HTR-8/SVneo (cell line): ENCODE measurements around the gene SPSB3.

Source experiments
- DNase-seq: peaks from one replicate; pipeline ENCODE4 v3.0.0; 2011; ENCODE audit warnings: low spot score, mixed read lengths; ENCODE audit not compliant: insufficient read length
- FAIRE-seq: peaks from 2 replicates; lab custom pipeline; 2011; peaks lifted over from hg19 to GRCh38; lab: Jason Lieb, UNC

Gene SPSB3

DNA sequence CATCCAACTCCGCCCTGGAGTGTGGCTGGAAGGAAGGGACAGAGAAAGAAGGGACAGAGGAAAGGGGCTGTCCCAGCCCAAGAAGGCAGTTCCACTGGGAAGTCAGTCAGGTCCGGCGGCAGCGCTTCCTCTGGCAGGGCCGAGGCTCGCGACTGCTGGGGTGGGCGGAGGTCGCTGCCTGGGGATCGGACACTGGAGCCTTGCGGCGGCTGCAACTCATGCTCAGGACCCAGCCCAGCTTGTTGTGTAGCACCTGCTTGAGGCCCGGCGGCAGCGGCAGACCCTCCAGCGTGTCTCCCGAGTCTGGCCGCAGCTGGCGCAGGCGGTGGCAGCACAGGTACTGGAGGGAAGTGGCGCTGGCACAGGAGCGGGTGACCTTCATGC lies 5.4 kb downstream of the SPSB3 start:
- no peak for FAIRE-seq

DNA sequence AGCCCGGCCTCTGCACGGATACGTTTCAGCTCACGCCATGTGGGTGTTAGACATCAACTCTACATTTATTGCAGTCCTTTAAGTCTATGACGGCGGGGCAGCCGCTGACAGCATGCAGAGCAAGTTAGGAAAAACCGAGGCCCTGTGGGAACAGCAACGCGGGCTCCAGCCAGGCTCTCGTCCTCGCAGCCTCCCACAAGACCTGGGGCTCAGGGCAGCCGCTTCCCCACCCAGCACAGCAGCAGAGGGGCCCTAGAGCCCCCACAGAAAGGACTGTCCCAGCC lies 5.8 kb downstream of the SPSB3 start:
- DNase-seq: no peak
- FAIRE-seq: no peak

More for the DNA sequence above, 5.4 kb downstream of the SPSB3 start:
- DNase-seq: no peak

DNA sequence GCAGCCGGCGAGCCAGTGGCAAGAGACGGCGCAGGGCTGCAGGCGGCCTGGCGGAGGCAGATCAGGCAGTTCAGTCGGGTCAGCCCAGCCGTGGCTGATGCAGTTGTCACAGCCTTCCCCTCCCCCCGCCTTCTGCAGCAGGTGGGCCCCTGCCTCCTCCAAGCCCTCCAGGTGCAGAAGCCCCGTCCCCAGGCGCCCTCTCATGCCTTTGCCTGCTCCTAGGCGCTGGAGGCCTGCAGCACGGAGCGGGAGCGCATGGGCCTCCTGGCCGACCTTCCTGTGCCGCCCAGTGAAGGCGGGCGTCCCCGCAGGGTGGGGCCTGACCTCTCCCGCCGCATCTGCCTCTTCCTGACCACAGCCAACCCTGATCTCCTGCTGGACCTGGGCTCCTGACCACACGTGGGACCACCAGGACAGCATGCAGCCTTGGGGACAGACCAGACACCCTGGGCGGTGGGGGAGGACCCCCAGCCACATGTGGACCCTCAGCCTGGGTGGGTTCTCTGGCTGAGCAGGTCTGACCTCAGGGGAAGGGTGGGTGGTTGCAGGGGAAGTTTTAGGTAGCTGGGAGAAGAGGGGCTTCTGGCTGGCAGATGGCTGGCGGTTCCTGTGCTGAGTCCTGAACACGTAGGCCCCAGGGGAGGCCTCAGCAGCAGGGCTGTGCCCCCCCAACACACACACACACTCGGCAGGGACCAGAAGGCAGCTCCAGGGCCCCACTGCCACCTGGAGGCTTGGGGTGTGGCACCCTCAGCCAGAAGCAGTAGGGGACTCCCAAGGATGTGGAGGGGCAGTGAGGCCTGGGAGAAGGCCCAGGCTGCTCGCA lies 6.3 kb downstream of the SPSB3 start:
- DNase-seq: no peak

DNA sequence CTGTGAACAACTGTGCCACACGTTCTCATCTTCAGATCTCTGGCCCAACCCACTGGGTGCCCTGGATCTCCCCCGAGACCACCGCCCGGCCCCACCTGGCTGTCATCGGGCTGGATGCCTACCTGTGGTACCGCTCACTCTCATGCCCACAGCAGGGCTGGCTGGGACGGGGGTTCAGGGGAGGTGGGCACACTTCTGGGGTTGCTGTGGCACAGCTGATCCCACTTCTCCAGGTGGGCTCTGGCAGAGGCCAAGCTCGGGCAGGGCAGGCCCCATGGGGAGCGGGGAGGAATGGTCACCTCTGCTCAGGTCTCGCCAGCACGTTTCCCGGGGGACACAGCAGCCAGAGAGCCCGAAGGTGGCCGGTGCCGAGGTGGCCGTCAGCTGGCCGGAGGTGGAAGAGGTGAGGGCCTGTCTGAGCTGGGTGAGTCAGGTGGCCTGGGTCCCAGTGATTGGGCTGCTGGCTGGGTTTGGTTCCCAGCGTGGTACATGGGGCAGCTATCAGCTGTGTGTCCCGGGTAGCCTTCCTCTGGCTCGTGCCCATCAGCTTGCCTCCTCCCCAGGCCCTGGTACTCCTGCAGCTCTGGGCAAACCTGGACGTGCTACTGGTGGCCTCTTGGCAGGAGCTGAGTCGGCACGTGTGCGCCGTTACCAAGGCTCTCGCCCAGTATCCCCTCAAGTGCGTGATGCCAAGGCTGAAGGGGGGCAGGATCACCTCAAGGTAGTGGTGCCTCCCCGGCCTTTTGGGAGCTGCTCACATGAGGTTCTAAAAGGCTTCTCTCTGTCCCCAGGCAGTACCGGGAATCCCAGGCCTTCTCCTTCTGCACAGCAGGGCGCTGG lies 7.1 kb downstream of the SPSB3 start:
- DNase-seq (no peak), FAIRE-seq (no peak)

More for the DNA sequence above, 6.3 kb downstream of the SPSB3 start:
- no peak for FAIRE-seq

DNA sequence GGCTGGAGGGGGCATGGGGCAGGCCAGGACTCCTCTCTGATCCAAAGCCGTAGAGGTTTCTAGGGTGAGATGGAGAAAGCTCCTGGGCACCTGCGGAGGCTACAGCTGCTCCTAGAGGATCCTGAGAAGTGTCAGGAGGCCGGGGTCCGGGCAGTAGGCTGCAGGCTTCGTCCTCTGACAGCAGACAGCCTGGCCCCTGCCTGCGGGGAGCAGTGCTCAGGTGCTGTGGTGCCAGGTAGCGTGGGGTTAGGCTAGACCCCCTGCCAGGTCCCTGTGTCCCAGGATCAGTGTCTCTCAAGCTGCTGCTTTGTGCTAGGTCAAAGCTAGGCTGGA lies 8.0 kb downstream of the SPSB3 start:
- DNase-seq (no peak), FAIRE-seq (no peak)

DNA sequence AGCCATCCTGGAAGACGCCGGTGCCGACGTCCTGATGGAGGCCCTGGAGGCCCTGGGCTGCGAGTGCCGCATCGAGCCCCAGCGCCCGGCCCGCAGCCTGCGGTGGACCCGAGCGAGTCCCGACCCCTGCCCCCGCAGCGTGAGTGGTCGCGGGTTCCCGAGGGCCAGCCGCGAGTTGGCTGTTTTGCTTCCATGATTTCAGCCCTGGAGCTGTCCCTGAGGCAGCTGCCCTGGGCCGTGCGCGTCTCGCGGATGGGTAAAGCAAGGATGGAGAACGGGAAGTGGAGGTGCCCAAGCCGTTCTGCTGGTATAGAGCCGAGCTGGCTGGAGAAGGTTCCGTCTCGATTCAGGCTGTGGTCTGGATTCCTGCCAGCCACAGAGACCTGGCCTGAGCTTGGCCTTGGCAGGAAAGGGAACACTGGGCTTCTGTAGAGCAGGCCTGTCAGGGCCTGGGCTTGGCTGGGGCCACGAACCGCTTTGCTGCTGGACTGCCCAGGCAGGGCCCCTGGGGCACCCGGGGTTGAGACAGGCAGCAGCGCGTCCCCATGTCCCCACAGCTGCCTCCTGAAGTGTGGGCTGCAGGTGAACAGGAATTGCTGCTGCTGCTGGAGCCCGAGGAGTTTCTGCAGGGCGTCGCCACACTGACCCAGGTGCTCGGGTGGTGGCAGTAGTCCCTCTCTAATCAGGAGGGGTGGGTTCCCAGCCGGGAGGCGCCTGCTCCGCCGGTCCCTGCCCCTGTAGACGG lies 8.5 kb downstream of the SPSB3 start:
- peak; percentile 36 for FAIRE-seq
- DNase-seq: no peak

DNA sequence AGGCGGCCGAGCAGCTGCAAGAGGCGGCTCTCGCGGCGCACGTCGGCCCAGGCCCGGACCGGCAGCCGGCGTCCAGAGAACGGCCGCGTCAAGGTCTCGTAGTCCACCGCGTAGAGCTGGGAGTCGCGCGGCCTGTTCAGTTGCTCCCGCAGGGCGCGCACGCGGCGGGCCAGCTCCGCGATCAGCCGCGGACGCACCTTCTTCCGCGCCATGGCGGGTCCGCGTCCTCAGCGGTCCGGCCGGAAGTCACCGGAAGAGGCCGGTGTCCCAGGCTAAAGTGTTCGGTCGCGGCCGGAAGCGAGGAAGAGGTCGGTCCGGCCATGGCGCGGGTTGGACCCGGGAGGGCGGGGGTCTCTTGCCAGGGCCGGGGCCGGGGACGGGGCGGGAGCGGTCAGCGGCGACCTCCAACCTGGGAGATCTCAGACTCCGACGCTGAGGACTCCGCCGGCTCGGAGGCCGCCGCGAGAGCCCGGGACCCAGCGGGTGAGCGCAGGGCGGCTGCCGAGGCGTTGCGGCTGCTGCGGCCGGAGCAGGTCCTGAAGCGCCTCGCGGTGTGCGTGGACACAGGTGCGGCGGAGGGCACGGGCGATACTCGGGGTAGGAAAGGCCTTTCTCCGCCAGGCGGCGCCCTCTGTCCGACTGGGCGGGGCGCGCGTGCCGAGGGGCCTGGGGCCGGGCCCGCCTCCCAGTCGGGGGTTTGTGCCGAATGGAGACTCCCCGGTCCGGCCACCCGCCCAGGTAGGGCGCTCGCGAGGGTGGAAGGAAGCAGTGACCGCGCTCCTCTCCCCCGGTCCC lies 9.3 kb downstream of the SPSB3 start, which contains the start of gene MRPS34:
TSS of gene MRPS34 (minus strand) at position 227 of the 795 bp plus-strand sequence. CDS start at position 212, 15 bp downstream.
- DNase-seq (peak; percentile 80), FAIRE-seq (peak; percentile 95)

DNA sequence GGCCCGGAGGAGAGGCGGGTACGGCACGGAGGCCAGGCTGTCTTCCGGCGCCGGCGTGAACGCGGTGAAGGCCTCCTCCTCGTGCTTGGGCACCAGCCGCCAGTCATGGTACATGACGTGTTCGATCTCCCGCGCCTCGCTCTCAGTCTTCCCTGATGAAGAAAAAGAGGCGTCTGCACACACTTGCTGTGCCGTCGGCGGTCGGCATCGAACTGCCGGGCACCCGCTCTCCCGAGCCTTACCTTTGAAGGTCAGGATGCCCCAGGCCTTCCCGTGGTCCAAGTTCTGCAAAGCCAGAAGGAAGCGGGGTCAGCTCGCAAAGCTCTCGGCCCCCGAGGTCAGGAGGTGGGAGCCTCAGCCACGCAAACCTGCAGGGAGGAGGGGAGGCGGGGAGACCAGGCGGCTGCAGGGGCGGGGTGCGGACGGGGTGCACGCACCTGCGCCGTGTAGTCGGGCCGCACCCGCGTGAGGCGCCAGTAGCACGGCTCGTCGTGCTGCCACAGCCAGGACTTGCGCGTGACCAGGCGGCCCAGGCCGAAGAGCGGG lies 9.9 kb downstream of the SPSB3 start, which contains the start of gene EME2:
TSS of gene EME2 (plus strand) at position 449 of the 546 bp plus-strand sequence. CDS start 418 bp downstream, outside the sequence.
- FAIRE-seq (peak; percentile 16), DNase-seq (no peak)

DNA sequence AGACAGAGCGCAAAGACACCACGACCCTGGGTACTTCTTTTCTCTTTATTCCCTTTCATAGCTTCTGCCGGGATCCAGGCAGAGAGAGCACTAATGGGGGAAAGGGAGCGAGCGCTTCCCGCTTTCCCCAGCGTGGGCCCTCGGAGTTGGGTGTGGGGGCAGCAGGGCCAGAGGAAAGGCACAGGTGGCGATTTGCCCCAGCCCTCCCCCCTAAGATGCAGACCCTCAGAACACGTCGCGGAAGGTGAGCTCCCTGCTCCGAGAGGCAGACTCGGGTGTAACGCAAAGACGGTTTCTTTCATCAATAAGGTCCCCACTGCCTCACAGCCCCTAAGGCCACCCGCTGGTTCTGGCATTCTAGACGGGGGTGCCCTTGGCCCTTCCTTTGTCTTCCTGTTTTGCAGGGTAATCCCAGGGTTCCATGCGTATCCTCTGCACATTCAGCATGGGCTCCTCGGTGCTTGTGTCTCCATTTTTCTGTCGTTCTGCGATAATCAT lies 10.5 kb downstream of the SPSB3 start:
- no peak for DNase-seq
- no peak for FAIRE-seq

DNA sequence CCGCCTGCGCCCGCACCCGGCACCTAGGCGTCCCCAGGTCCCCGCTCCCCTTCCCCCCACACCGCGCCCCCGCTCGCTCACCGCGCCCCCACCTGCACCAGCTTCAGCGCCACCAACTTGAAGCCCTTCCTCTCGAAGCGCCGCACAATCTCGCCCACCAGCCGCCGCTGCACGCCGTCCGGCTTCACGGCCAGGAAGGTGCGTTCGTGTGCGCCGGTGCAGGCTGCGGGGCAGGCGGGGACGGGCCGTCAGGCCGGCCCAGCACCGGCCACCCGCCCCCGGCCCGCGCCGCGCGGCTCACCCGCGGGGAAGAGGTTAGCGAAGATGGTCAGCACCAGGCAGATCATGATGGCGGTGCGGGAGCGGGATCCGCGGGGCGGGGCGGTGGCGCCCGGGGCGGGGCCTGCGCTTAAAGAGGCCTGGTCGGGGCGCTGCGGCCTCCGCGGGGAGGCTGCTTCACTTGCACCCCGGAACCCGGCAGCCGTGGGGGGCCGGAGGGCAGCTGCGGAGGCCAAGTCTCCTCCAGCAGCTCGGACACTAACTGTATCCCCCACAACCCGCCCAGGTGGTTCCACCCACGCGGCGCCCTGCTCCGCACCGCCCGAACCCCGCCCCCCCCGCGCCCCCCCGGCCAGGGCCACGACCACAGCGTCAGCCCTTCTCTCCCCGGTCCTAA lies 11.0 kb downstream of the SPSB3 start, which contains the start of gene NME3:
TSS of gene NME3 (minus strand) at position 356 of the 676 bp plus-strand sequence. CDS start at position 347, 9 bp downstream.
- FAIRE-seq (peak; percentile 40), DNase-seq (peak; percentile 59)

DNA sequence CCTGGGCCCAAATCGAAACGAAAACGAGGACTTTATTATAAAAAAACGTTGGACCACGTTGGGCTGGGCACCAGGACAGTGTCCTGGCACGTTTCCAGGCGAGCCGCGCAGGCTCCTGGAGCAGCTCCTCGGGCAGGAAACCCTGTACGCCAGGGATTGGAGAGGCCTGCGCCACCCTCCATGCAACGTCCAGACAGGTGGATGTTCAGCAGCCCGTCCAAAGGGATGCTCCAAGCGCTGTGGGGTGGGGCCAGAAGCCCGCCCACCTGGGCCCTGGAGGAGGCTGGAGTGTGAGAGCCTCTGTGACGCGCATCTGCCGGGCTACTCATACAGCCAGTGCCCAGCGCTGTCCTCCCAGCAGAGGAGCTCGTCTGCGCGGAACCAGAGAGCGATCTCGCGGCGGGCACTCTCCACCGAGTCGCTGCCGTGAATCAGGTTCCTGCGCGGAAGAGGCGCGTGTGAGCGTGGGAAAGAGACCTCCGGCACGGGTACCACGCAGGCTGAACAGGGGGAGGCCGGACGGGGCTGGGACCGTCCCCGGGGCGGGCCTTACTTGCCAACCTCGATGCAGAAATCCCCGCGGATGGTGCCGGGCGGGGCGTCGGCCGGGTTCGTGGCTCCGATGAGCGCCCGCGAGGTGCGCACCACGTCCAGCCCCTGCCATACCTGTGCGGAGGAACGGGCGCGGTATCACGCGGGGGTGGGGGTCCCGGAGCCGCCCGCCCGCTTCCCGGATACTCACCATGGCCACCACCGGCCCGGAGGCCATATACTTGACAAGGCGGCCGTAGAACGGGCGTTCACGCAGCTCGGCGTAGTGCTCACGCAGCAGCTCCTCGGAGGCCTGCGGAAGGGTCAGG lies 11.8 kb downstream of the SPSB3 start:
- DNase-seq (no peak), FAIRE-seq (no peak)

DNA sequence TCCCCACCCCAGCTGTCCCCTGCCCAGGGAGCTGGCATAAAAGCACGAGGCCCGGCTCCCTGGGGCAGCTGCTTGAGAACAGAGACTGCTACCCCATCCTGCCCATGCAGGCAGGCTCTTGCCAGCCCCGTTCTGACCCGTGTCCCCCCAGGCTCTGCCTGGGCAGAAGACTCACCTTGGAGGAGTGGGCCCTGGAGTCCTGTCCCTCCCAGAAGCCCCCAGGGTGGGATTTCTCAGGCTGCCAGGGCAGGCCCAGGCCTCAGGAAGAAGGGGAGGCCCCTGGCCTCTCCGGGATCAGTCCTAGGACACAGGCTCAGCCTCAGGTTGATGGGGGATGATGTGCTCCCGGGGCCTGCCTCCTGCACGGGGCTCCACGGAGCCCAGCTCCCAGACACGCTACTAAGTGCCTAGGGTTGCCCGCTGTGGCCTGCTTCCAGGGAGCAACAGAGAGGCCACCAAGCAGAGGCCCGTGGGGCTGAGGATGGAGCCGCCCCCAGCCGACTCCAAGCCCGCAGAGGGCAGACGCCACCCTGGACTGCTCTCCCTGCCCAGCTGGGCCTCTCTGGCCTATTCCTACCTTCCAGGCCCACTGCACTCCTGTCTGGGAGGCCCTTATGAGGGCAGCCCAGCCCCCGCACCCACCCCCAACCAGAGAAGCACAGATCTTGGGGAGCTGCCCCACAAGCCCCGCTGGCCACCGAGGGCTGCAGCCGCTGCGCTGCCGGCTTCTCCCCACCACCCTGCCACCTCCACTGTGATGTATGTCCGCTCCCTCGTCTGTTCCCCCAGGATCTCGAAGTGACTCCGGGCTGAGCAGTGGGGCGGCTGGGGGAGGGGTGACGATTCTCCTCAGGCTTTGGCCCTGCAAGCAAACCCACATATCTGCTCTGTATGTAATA lies 12.7 kb downstream of the SPSB3 start:
- DNase-seq (no peak), FAIRE-seq (no peak)

DNA sequence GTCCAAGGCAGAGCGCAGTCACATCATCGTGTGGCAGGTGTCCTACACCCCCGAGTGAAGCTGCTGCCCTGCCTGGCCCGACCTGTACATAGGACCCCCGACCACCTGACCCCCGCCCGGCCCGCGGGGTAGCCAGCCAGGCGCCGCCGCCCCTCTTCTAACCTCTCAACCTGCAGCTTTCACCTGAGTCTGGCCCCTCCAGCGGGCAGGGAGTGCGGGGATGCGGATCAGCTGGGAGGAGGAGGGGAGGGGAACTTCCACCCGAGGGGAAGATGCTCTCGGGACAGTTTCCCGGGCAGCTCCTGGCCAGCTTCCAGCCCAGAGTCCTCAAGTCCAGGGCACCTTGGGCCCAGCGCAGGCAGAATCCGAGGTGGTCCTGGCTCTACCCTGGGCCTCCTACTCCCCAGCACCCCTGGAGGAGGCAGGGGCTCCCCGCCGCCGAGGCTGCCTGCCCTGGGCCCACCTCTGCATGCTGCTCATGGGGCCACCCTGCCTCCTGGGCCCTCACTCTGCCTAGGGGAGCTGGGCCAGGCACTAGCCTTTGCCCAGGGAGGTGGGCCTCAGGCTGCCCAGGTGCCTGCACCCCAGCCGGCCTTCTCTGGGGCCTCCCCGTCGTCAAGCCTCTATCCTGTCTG lies 13.5 kb downstream of the SPSB3 start:
- FAIRE-seq (no peak), DNase-seq (no peak)

DNA sequence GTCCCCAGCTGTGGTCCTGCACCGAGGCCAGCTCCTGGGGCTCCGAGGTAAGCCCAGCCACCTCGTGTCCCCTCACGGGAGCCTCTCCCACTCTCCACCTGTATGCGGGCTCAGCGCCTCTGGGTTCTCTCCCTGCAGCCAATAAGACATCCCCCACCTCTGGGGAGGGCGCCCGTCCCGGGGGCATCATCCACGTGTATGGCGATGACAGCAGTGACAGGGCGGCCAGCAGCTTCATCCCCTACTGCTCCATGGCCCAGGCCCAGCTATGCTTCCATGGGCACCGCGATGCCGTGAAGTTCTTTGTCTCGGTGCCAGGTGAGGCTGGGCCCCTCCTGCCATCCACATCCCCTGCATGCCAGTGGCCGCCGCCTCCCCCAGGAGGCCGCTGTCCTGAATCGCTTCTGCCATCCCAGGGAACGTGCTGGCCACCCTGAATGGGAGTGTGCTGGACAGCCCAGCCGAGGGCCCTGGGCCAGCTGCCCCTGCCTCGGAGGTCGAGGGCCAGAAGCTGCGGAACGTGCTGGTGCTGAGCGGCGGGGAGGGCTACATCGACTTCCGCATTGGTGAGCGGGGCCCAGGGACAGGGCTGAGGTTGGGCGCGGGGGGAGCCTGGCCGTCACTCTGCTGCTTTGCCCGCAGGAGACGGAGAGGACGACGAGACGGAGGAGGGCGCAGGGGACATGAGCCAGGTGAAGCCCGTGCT lies 14.2 kb downstream of the SPSB3 start:
- DNase-seq (no peak), FAIRE-seq (no peak)

DNA sequence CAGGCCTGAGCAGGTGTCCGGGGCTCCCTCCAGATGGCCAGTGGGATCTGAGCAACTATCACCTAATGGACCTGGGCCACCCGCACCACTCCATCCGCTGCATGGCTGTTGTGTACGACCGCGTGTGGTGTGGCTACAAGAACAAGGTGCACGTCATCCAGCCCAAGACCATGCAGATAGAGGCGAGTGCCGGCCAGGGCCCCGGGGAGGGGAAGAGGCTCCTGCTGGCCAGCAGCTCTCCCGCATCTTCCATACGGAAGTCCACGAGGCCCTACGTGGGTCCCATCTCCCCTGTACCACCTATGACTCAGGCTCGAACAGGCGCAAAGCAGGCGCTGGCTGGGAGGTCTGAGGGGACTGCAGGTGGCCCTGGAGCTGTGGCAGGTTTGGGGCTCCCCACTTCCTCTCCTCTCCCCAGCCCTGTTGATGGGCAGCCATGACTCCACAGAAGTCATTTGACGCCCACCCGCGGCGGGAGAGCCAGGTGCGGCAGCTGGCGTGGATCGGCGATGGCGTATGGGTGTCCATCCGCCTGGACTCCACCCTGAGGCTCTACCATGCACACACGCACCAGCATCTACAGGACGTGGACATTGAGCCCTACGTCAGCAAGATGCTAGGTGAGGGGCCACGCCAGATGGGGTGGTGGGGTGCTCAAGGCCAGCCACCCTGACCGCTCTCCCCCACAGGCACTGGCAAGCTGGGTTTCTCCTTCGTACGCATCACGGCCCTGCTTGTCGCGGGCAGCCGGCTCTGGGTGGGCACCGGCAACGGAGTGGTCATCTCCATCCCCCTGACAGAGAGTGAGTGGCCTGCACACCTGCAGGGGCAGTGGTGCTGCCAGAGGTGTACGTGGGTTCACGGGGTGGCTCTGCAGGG lies 15.0 kb downstream of the SPSB3 start:
- FAIRE-seq: no peak
- DNase-seq: no peak
